HG03064 (cell line): Measurements from ENCODE around the gene PPA2.

Experiments
- ATAC-seq: cut with Tn5 transposase; IDR thresholded peaks from one replicate; pipeline ENCODE4 v1.9.1; 2021; ENCODE audit warnings: low read depth; ENCODE audit not compliant: unreplicated experiment

The PPA2 gene

DNA sequence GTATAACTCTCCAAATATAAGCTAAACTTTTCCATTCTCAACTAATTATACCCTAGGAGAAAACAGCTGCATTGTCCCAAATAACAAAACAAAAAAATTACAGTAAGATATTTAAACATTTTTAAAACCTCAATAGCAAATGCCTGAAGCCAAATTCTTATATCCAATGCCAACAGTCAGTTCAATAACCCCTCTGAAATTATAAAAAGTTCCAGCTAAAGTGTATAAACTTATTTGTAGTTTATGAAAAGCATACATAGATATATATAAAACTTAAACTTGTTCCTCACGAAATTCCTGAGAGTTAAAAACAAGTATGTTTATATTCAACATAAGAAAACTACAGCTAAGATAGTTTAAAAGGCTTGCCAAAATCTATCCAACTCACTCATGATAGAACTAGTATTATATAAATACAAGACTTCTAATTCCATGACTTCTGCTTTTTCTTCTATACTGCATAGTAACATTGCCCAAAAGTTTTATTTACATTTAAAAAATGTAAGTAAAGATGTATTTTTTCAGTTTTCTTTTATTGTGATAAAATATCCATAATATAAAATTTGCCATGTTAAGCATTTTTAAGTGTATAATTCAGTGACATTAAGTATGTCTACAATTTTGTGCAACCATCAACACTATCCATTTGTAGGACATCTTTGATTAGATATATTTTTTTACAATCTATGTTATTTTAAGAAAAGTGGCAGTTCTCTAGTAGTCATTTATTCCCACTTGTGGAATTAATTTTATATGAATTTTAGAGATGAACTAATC is 72.8 kb downstream of the PPA2 start:
- no peak for ATAC-seq

DNA sequence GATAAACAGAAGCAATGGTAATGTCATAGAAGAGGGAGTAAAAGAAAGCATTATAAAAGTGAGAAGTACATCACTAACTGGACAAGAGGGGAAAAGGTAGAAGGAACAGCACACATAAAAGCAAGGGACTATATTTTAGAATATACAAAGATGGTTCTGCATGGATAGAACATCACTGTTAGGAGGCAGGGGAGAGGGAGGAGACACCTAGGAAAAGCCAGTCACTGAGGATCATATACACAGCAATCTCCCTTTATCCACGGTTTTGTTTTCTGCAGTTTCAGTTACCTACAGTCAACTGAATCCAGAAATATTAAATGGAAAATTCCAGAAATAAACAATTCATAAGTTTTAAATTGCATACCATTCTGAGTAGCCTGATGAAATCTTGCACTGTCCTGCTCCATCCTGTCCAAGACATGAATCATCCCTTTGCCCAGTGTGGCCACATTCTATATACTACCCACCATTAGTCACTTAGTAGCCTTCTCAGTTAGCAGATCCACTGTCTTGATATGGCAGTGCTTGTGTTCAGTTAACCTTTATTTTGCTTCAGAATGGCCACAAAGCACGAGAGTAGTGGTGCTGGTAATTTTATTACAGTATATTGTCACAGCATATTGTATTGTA is 74.2 kb downstream of the PPA2 start:
- ATAC-seq: no peak

DNA sequence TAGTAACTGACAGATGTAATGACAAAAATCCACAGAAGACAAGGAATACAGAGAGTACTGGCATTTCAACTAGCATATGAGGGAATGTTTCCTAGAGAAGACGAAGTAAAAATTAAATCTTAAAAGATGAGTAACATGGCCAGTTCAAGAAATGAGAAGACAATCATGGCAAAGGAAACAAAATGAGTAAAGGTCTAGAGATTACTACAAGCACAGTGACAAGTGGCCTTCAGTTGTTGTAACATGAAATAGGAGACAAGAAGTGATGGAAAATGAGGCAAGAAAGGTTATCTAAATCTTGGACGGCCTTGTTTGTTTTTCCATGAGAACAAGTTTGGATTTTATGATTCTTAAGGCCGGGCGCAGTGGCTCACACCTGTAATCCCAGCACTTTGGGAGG is 81.0 kb downstream of the PPA2 start:
- no peak for ATAC-seq

DNA sequence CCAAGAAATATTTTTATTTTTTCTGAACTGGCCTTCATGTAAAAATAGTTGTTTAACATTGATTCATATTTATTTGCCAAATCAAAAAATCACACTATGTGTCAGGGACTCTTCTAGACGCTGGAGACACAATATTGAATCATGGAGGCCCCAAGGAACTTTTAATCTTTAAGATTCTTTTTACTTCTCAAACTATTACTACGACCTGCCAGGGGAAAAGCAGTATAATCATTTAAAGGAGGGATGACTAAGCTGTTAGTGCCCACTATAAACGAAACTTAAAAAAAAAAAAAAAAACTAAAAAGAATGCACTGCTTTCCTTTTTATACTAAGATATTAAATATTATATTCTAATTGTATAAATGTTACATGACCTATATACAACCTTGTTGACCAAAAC is 84.7 kb downstream of the PPA2 start:
- no peak for ATAC-seq

DNA sequence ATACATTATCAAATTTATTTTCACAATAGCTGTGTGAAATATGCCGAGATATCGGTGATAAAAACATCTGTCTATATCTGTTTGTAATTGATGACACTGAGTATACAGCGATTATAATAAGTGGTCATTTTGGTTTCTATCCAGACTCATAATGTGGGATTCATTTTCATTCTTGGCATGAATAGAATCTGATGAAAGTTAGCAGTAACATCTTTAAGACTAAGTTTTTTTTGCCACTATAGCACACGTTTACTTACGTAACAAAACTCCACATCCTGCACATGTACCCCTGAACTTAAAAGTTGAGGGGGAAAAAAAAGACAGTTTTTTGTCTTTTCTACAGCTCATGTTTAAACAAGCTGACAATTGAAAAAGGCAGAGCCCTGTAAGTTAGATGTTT is 86.4 kb downstream of the PPA2 start:
- no peak for ATAC-seq

DNA sequence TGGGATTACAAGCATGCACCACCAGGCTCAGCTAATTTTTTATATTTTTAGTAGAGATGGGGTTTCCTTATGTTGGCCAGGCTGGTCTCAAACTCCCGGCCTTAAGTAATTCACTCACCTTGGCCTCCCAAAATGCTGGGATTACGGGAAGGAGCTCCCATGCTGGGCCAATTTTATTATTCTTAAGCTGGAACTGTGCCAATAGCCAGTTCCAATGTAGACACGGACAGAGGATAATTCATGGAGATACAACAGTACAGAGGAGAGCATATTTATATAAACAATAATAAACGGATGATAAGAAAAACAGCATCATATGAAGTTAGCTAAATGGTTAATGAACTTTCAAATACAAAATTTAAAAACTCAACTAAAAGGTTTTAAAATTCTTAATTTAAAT is 87.8 kb downstream of the PPA2 start:
- no peak for ATAC-seq

DNA sequence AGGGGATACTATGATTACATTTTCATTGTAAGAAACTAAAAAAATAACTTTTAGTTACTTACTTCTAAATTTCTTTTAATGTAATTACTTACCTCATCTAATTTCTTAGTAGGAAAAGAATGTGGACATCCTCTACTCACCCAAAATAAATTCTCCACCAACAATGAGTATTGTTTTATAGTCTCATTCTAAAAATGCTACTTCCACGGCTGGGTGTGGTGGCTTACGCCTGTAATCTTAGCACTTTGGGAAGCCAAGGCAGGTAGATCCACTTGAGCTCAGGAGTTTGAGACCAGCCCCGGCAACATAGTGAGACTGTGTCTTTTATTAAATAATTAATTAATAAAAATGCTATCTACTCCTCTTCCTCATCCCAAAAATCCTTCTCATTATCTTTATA is 99.8 kb downstream of the PPA2 start:
- ATAC-seq: no peak

DNA sequence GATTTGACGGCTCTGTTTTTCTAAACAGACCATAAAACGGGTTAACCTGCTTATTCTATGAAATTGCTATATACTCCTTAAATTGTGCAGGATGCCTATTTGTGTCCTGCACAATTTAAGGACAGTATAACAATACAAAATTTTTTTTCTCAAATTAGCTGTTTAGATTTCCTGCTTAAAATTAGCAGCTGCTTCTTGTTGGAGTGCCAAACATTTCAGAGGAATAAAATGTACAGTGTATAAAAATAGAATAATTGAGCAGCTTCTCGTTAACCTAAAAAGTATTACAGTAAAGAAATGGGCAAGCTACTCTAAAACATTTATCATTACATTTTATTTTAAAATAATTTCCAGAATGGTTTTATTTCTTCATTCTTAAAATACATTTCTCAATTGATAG is 100.5 kb downstream of the PPA2 start:
- no peak for ATAC-seq

DNA sequence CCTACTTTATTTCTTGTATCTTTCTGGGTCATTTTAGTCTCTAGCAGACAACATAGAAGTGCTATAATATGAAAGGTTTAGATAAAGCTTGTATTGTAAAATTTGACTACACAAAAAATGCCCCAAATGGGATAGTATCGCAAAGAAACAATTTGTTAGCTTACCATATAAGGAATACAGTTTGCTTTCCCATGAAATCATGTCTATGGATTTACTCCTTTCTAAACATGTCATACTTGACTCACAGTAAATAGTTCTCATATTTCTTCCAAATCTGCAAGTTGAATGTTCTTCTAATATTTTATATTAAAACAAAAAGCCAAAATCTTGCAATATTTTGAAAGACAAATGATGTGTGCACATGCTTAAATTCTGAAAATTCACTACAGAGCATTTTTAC is 103.9 kb downstream of the PPA2 start:
- ATAC-seq: no peak

DNA sequence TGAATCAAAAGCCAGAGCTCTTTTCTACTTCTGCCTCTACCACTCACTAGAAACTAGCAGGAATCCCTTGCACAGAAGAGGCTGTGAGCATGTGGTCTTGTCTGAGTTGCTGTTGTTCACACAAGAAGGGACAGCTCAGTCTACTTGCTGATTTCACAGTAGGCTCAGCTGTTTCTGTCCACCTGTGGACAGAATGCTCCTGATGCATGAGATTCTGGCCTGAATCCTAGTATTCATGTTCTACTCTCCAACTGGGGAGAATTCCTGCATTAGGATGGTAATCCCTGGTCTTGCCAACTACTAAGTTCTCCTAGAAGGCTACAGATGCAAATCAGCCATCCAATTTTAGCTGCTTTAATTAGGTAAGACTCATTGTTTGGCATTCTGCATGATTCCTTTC is 112.8 kb downstream of the PPA2 start:
- no peak for ATAC-seq

DNA sequence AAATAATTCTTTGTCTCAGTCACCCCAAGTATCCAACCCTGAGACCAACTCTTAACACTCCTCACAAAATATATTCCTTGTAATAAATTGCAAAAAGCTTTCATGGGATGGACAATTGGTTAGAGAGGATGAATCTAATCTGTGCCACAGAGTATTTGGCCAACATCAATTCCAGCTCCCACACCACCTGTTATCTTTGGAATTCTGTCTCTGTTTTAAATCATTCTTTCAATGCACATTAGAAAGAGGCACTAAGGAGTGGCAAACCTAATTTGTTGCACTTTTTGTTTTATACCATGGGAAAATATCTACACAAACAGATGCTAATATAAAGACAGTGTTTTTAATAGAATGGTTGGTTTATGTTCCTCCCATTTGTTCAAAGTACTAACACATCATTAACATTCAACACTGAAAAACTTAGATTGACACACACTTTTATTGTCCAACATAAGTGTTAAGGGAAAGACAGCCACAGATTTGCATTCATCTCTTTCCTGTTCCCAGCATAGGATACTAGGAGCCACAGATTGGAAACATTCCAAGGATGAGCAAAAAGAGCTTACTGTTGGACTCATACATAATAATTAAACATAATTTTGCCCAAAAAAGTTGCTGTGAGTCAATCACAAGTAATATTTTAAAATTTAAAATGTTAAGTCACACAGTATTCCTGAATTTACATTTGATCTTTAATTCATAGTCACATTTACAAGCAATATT is 116.4 kb downstream of the PPA2 start:
- no peak for ATAC-seq

DNA sequence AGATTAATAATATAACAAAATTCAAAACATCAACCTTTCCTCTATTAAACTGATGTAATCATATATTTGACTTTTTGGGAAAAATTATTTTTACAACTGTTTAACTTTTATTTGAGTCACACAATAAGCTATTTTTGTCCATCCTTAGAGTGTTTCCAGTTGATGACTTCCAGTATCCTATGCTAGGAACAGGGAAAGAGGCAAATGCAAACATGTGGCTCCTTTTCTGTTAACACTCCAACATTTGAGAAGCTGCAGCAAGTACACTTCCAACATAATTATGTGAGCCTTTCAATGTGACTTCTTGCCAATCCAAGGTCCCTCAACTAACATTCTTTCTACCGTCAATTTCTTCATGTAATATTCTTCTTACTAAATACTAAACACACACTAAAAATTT is 117.7 kb downstream of the PPA2 start:
- ATAC-seq: no peak

DNA sequence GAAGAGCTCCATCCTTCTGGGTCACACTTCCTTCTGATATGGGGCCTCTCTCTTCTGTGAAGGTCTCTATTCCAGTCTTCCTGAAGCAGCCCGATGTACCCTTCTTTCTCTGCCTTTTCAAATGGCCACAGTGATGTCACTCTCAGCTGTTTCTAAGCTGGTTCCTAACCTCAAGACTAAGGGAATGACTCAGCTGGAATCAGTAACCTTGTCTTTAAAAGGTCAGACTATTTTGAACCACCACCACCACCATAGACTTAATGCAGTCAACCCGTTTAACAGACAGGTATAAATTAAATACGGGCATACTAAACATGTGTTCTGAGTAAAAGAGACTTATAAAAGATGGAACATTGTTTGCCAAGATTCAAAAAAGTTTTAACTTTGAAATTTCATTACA is 121.0 kb downstream of the PPA2 start:
- ATAC-seq: no peak

DNA sequence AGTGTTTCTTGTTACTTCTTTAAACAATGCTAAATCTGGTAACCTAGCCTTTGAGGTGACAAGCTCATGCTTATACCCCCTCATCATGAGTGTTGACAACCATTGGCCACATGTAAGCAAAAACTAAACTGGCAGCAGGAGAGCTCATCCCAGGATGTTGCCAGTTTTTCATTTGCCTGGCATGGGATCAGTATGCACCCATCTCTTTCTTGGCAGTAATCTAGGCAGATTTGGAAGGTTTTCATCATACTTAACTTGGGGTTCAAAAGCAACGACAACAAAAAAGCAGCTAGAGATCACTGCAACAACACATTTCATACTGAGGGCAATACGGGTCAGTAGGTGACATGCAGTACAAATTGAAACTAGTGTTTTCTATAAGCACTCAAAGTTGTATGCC is 122.0 kb downstream of the PPA2 start:
- ATAC-seq: no peak

DNA sequence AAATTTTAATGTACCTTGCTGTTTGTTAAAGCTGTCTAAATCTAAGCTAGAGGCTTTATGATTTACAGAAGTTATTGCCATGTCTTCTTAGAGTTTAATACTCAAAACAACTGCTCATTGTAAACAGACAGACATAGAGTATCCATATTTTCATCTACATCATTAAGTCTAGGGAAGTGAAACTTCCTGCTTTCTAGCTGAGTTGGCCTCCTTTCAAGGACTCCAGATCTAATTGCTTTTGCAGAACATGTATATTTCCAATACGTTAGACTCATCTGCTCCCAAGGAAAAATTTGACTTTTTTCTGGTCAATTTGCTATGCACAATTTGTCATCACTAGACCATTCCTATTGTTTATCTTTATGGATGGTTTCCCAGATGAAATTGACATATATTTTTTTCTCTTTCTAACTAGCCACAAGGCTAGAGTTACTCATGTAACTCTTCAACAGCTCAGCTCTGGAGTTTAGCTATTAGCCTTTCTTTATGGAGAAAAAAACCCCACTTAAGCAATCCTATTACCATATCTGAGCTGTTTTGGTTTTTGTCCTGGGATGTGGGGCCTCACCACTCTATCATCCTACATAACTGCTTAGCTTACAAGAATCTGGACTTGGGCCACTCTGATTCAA is 122.9 kb downstream of the PPA2 start:
- ATAC-seq: no peak

DNA sequence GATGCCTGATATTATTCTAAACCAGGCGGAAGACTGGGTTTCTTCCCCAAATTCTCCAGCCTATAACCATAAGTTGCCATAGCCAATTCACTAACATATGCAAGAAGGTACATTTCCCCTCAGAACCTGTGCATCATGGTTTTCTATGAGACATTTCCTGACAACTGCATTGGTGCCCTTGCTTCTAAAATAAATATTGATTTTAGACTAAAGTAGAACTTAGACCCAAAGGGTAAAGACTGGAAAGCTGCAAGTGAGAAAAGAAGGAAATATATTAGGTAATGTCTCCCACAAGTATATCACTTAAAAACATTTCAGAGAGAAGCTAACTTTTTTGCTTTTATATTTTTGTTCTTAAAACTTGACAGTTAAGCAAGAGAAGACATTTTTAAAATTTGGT is 125.1 kb downstream of the PPA2 start:
- ATAC-seq: no peak

DNA sequence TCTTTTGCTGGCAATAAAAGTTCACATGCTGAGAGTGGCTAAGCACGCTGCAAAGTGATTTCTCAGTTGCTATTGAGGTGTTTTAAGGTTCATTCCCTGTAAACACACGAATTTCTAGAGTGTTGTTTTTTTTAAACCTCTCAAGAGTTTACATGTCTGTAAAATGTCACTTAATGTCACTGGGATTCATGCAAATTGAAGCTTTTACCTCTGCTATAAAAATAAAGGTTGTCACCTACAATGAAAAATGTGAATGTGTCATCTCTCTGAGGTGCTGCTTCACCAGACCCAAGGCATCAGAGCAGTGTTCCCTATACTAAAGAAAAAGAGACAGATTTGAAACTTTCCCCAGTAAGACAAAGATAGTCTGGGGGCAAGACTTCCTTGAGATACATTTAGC is 127.0 kb downstream of the PPA2 start:
- no peak for ATAC-seq

DNA sequence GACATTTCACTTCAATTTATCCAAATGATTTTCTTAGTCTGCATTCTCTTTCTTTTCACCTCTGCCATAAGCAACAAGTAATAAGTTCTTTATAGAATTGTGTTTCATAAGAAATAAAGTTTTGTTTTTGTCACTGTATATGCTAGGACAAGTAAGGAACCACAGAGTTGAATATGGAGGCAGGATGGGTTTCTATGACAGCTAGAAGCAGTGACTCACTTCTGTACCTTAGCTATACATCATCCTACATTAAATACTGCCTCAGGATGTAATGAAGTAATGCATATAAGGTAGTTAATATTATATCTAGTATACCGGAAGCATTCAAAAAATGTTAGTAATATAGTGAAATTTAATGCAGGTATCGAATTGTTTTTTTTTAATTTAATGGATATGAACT is 128.0 kb downstream of the PPA2 start:
- ATAC-seq: no peak

DNA sequence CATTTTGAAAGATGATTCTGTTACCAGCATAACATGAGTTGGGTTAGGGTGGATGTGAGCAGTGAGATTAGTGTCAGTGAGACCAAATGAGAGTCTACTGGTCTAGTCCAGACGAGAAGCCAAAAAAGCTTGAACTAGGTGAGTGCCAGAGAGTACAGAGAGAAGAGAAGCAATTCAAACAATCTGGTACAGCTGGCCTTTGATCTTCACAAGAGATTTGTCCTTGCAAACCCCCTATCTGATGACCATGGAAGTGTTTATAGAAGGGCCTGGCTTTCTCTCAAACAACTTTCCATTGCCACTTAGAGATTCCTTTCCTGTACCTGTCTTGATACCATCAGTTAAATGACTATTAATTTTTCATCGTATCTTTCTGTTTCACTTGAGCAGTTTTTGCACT is 128.5 kb downstream of the PPA2 start:
- no peak for ATAC-seq

DNA sequence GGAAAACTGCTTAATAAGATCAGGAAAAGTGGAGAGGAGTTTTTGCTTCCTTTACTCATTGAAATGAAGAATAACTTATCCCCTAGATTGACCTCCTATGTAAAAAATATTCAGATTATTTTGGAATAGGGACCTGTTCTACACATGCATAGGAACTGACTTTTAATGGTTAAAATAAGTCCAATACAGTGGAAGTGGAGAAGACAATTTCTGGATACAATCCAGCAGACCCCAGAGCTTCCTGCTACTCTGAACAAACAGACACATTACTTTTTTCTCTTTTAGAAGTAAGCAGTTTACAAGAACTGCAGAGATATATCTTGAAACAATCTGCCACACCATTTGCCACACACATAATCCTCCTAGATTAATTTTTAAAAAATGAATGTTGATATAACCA is 129.7 kb downstream of the PPA2 start:
- ATAC-seq: no peak

DNA sequence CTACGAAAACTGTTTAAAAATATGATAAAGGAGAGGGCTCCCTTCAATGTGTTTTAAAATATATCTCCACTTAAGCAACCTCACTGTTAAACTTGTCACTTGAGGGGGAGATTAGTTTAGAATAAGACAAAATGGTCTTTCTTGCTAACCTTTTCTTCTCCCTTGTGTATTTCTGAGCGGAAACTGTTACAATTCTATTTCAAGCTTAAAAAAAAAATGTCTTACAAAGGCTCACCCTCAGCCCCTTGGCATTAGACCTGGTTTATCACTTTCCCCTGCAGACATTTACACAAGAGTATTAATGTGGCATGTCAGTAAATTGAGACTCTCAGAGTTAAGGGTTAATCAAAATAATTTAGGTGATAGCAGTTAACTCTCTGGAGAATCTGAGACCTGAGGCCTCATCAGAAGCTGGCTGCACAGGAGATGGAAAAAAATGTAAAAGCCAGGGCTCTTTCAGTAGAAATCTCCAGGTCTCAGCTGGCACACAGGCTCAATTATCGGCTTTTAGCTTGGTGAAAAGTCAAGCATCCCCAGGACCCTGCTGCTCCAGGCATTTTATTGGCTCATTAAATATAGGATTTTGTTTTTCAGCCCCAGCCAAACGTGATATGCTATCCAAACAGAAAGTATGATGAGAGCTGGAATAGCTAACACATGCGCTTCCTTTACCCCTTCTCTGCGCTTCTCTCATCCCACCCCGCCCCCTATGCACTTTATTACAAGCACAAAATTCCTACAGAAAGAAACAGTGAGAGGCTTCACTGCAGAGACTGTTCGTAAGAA is 130.5 kb downstream of the PPA2 start:
- no peak for ATAC-seq
